HEK293T (cell line): ENCODE data around the gene MSMP.

Experiments
- ELF4 ChIP-seq: fragments of 450-650 bp; IDR thresholded peaks from 2 replicates; pipeline ENCODE4 v1.6.1; 2017; ENCODE audit warnings: antibody characterized with exemption
- FOXM1 ChIP-seq: fragments of 450-650 bp; IDR thresholded peaks from 2 replicates; pipeline ENCODE4 v1.6.1; 2017; ENCODE audit warnings: mild to moderate bottlenecking, borderline replicate concordance
- SUZ12 ChIP-seq: fragments of 450-650 bp; IDR thresholded peaks from 2 replicates; pipeline ENCODE4 v1.6.1; 2016; ENCODE audit warnings: mild to moderate bottlenecking

GRCh38 chr9:35749515-35750255 lies 4.4 kb downstream of the MSMP start:
- TF ChIP-seq FOXM1 = no peak
- no peak for TF ChIP-seq SUZ12
- TF ChIP-seq ELF4 = no peak
